ENCODE results near the gene TFAP2A. TPM values are rescaled to one million over a fixed set of nuclear protein-coding genes. Genes with fewer than 3 reads are reported as not detected.

TFAP2A gene
- total RNA-seq, 2 experiments from 2014 or later: not detected

DNA sequence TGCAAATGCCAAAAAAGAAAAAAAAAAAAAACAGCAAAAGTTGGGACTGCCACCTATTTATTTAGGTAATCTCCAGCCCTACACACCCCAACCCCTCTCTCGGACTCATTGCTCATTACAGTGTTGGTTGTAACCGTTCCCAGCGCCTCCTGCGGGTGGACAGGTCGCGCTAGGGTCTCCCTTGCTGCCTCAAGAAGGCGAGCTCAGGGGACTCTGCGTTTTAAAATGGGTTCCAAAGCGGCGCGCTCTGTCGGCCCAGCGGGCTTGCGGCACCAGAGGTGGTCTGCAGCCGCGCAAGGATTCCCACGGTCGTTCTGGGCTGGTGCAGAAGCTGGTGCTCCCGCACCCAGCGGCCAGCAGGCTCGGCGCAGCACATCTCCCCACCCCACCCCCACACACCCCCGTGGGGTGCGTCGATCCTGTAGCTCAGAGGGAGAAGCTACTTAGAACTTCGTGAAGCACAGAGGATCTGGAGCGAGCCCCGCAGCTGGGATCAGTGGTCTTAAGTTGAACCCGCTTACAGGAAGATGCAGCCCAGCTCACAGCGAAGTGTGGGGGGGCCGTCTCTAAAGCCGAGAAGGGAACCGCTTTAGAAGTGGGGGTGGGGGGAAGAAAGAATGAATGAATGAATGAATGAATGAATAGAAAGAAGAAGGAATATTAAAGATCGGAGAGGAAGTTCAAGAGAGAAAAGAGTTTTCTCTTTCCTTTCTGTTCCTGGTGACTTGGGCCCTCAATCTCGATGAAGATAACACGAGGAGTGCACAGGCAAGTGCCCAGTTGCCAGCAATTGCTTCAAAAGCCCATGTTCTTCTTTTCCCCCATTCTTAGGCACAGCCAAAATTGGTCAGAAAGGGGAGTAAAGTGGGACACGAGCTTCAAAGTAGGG is 780 bp downstream of the TFAP2A start:
- peak overlapping the region; percentile 73 for H3K4me3 Mint-ChIP-seq
- H3K9me3 Mint-ChIP-seq: peaks cover 14% of the 10 kb centered on the region
- DNase-seq: no peak
- POLR2A ChIA-PET: no interaction called here
- peaks cover 39% of the 10 kb centered on the region for H3K4me1 Mint-ChIP-seq
- CTCF ChIA-PET: interaction anchor here (1.5 to 4.5 kb wide), 6 partner anchors 8 to 30 kb away, joined by 3 to 31 read pairs (median 8); no protein-coding TSS in a partner anchor
- peaks cover 89% of the 10 kb centered on the region for H3K27me3 Mint-ChIP-seq
- peak overlapping the region; percentile 69 for H3K27ac Mint-ChIP-seq
- peaks cover 37% of the 10 kb centered on the region for H3K36me3 Mint-ChIP-seq (ENCODE audit: low read depth)

- peaks cover 37% of the 10 kb centered on the region for H3K36me3 Mint-ChIP-seq (ENCODE audit: low read depth)
- peaks cover 39% of the 10 kb centered on the region for H3K4me1 Mint-ChIP-seq
- POLR2A ChIA-PET: no interaction called here
- peak overlapping the region; percentile 73 for H3K4me3 Mint-ChIP-seq
- CTCF ChIA-PET: interaction anchor here (3.3 to 4.5 kb wide), 2 partner anchors 11 to 29 kb away, joined by 17 to 31 read pairs; no protein-coding TSS in a partner anchor
- no peak for DNase-seq
- H3K9me3 Mint-ChIP-seq: peaks cover 14% of the 10 kb centered on the region
- peak overlapping the region; percentile 69 for H3K27ac Mint-ChIP-seq
- peaks cover 91% of the 10 kb centered on the region for H3K27me3 Mint-ChIP-seq
Measured at GRCh38 chr6:10413262-10413849, 1.5 kb downstream of the TFAP2A start.

DNA sequence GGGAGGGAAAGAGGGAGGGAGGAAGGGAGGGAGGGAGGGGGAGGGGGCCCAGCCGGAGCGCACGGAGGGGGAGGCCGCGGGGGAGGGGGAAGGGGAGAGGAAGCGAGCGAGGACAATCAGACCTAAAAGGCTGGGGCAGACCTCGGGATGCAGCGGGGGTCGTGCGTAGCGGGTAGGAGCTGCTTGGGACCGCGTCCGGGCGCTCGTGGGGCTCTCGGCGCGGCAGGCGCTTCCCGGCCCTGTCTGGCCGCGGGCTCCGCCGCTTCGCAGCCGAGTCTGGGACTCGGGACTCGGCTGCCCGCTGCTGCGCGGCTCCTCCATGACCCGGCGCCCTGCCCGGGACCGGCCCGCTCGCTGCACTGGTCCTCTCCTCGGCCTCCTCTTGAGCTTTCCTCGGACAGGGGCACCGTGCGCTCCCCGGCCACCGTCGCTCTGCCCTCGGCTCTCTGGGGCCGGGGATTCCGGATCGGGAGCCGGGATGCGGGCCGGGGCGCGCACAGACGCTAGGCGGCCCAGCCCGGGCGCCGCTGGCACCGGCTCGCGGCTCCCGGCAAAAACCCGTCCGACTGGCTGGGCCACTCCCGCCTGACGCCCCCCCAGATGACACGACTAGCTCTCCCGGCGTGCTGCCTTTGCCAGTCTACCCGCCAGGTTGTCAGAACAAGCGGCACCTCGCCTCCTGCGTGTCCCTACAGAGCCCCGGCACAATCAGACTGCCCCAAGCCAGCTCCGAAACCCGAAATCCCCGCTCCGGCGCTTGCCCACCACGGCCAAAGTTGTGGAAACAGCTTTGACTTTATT is 2.2 kb downstream of the TFAP2A start:
- DNase-seq: no peak
- peaks cover 14% of the 10 kb centered on the region for H3K9me3 Mint-ChIP-seq
- peaks cover 34% of the 10 kb centered on the region for H3K36me3 Mint-ChIP-seq (ENCODE audit: low read depth)
- peak overlapping the region; percentile 62 for H3K27ac Mint-ChIP-seq
- H3K27me3 Mint-ChIP-seq: peaks cover 90% of the 10 kb centered on the region
- H3K4me3 Mint-ChIP-seq: peak overlapping the region; percentile 78
- ChIA-PET CTCF (interaction anchor here (3.3 to 4.5 kb wide), 2 partner anchors 11 to 28 kb away, joined by 17 to 31 read pairs; no protein-coding TSS in a partner anchor), POLR2A (no interaction called here)
- peaks cover 37% of the 10 kb centered on the region for H3K4me1 Mint-ChIP-seq

- ChIA-PET POLR2A (no interaction called here), CTCF (interaction anchor here (1.0 to 1.4 kb wide), 2 partner anchors 25 to 27 kb away, joined by 3 read pairs; no protein-coding TSS in a partner anchor)
- Mint-ChIP-seq H3K27ac (peak overlapping the region; percentile 71), H3K27me3 (peaks cover 90% of the 10 kb centered on the region), H3K4me1 (peaks cover 37% of the 10 kb centered on the region), H3K9me3 (peaks cover 16% of the 10 kb centered on the region), H3K36me3 (ENCODE audit: low read depth) (peaks cover 29% of the 10 kb centered on the region), H3K4me3 (peak overlapping the region; percentile 78)
- DNase-seq: peak; percentile 52
Measured at GRCh38 chr6:10411971-10412460, 2.9 kb downstream of the TFAP2A start.

- peaks cover 29% of the 10 kb centered on the region for H3K36me3 Mint-ChIP-seq (ENCODE audit: low read depth)
- peak overlapping the region; percentile 78 for H3K4me3 Mint-ChIP-seq
- peaks cover 35% of the 10 kb centered on the region for H3K4me1 Mint-ChIP-seq
- peaks cover 16% of the 10 kb centered on the region for H3K9me3 Mint-ChIP-seq
- peak overlapping the region; percentile 71 for H3K27ac Mint-ChIP-seq
- no peak for DNase-seq
- H3K27me3 Mint-ChIP-seq: peaks cover 92% of the 10 kb centered on the region
- POLR2A ChIA-PET: no interaction called here
- CTCF ChIA-PET: interaction anchor here (1.0 to 3.4 kb wide), 3 partner anchors 10 to 27 kb away, joined by 3 to 11 read pairs (median 3); no protein-coding TSS in a partner anchor
Measured at GRCh38 chr6:10411131-10411970, 3.5 kb downstream of the TFAP2A start.

DNA sequence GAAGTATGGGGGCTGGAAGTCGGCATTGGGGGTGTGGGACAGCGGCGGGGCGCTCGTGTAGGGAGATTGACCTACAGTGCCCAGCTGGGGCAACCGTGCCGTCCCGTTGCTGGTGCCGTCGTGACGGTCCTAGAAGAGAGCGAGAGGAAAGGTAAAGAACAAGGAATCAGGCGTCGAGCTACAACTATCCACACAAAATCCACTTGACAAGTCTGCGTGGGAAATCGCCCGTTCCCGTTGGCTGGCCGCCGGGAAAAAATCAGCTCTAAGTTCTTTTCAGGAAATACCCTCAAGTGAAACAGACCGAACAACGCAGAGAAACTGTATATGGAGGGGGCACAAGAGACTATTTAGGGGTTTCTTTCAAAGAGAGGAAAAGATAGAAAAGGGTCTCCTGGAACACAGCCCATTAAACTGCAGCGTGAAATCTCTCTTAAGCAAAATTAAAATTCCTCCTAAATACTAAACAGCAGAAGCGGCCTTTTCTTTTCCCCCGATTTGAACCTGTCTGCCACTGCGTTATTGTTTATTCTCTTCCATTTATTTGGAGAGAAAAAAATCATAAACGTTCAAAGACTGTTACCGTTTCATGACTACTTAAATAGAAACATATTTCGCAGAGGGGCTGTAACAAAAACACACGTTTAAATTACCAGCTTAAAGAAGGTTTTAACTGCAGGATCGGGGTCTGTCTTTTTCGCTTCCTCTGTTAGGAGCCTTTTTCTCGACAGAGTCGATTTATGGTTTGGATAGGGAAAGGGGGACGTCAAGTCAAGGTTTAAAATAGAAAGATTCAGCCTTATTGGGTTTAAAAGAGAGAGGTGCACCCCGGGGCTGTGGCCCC is 4.4 kb downstream of the TFAP2A start:
- peak overlapping the region; percentile 78 for H3K4me3 Mint-ChIP-seq

GRCh38 chr6:10409731-10410206 is 5.1 kb downstream of the TFAP2A start:
- peaks cover 34% of the 10 kb centered on the region for H3K36me3 Mint-ChIP-seq (ENCODE audit: low read depth)
- peaks cover 32% of the 10 kb centered on the region for H3K4me1 Mint-ChIP-seq
- H3K9me3 Mint-ChIP-seq: peaks cover 15% of the 10 kb centered on the region
- peak overlapping the region; percentile 34 for H3K4me3 Mint-ChIP-seq
- ChIA-PET CTCF (interaction anchor here (0.9 to 3.4 kb wide), 3 partner anchors 12 to 26 kb away, joined by 3 to 11 read pairs (median 4); no protein-coding TSS in a partner anchor), POLR2A (interaction anchor here (0.8 kb wide), 1 partner anchor 10 kb away, joined by 5 read pairs; no protein-coding TSS in a partner anchor)
- no peak for DNase-seq
- H3K27ac Mint-ChIP-seq: peak overlapping the region; percentile 32
- peaks cover 89% of the 10 kb centered on the region for H3K27me3 Mint-ChIP-seq

More for the DNA sequence above, 4.4 kb downstream of the TFAP2A start:
- Mint-ChIP-seq H3K27me3 (peaks cover 93% of the 10 kb centered on the region), H3K36me3 (ENCODE audit: low read depth) (peaks cover 30% of the 10 kb centered on the region), H3K9me3 (peaks cover 18% of the 10 kb centered on the region), H3K27ac (no peak overlapping the region), H3K4me1 (peaks cover 34% of the 10 kb centered on the region)
- CTCF ChIA-PET: interaction anchor here (1.0 to 3.4 kb wide), 4 partner anchors 11 to 27 kb away, joined by 3 to 11 read pairs (median 4); no protein-coding TSS in a partner anchor
- POLR2A ChIA-PET: interaction anchor here (0.8 kb wide), 1 partner anchor 9 kb away, joined by 5 read pairs; no protein-coding TSS in a partner anchor
- DNase-seq: no peak

DNA sequence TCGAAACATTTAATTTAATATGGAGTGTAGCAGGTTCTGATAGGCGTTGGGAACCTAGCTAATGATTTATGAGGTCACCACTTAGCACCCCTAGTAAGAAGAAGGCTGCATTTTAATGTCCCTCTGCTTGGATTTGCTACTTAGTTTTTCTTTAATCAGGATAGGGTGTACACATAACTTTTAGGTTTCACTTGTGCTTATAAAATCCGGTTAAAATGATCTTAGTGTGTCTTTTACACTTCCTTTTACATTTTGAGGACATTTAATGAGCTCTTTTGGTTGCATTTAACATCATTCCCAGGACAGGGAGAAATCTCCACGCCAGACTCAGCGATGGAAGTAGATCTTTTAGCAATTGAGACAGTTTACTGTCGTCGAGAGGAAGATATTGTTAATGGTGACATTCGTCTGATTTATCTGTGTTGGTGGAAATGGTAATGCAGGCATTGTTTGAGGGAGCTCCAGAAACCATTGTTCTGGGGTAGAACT is 5.6 kb downstream of the TFAP2A start:
- DNase-seq: no peak
- CTCF ChIA-PET: interaction anchor here (0.9 to 3.4 kb wide), 3 partner anchors 13 to 26 kb away, joined by 3 to 11 read pairs (median 4); no protein-coding TSS in a partner anchor
- peak overlapping the region; percentile 12 for H3K4me3 Mint-ChIP-seq

DNA sequence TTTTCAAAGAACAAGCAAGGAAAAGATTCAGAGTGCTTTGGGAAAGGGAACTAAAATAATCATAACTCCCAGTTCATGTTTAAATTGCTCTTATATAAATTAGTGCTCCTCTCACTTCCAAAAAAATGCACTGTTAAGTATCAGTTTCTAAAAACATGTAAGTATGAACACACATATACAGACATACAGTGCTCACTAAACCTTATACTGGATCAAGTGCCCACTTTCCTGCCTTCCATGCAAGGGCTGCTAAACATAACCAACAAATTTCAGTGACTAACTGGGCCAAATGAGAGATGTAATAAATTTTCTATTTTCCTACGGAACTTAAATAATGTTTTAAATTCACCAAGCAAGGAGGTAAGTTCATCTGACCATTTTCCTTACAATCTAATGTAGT is 6.4 kb downstream of the TFAP2A start:
- Mint-ChIP-seq H3K4me3 (no peak overlapping the region), H3K9me3 (peaks cover 15% of the 10 kb centered on the region), H3K27me3 (peaks cover 78% of the 10 kb centered on the region), H3K36me3 (ENCODE audit: low read depth) (peaks cover 32% of the 10 kb centered on the region), H3K4me1 (peaks cover 31% of the 10 kb centered on the region), H3K27ac (no peak overlapping the region)
- DNase-seq: no peak
- CTCF ChIA-PET: interaction anchor here (0.9 to 3.4 kb wide), 2 partner anchors 13 to 19 kb away, joined by 3 to 11 read pairs; no protein-coding TSS in a partner anchor
- POLR2A ChIA-PET: no interaction called here

More for the DNA sequence above, 5.6 kb downstream of the TFAP2A start:
- POLR2A ChIA-PET: interaction anchor here (0.8 kb wide), 1 partner anchor 10 kb away, joined by 5 read pairs; no protein-coding TSS in a partner anchor
- Mint-ChIP-seq H3K4me1 (peaks cover 31% of the 10 kb centered on the region), H3K27me3 (peaks cover 86% of the 10 kb centered on the region), H3K9me3 (peaks cover 15% of the 10 kb centered on the region), H3K36me3 (ENCODE audit: low read depth) (peaks cover 36% of the 10 kb centered on the region), H3K27ac (no peak overlapping the region)

DNA sequence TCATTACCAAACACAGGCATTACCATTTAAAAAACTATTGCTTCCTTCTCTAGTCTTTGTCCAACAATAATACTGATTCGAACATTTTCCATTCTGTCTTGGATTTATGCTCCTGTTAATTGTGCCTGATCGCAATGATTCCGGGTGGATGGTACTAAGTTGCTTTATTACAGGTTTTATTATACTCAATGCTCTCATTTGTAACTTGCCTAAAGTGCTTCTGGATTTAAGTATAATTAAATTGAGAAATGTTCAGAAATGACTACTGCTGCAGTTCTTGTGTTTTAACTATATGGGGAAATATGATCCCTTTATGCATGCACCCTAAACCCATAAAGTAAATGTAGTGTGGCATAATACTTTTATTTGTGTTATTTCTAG is 7.2 kb downstream of the TFAP2A start:
- POLR2A ChIA-PET: no interaction called here
- H3K36me3 Mint-ChIP-seq (ENCODE audit: low read depth): peaks cover 31% of the 10 kb centered on the region
- peaks cover 15% of the 10 kb centered on the region for H3K9me3 Mint-ChIP-seq
- H3K27me3 Mint-ChIP-seq: peaks cover 77% of the 10 kb centered on the region
- H3K27ac Mint-ChIP-seq: no peak overlapping the region
- H3K4me1 Mint-ChIP-seq: peaks cover 29% of the 10 kb centered on the region
- CTCF ChIA-PET: interaction anchor here (1.0 kb wide), 1 partner anchor 12 kb away, joined by 3 read pairs; no protein-coding TSS in a partner anchor
- no peak overlapping the region for H3K4me3 Mint-ChIP-seq
- DNase-seq: no peak

All from activated CD4-positive, alpha-beta T cell treated with anti-CD3 and anti-CD28 coated beads, Interleukin-2, amount 10 ng/mL, durations not matched to agents 7 days and 5 days (primary cell).